GM12873 (cell line): Measurements from ENCODE around the gene POLA1.

ENCODE experiments used
- CTCF ChIP-seq: IDR thresholded peaks from 2 replicates; pipeline ENCODE4 v1.5.1; 2012; ENCODE audit warnings: low read depth, mild to moderate bottlenecking, moderate library complexity, low read length, control low read depth; ENCODE audit not compliant: insufficient read depth; ENCODE audit errors: missing control alignments

Gene POLA1

DNA sequence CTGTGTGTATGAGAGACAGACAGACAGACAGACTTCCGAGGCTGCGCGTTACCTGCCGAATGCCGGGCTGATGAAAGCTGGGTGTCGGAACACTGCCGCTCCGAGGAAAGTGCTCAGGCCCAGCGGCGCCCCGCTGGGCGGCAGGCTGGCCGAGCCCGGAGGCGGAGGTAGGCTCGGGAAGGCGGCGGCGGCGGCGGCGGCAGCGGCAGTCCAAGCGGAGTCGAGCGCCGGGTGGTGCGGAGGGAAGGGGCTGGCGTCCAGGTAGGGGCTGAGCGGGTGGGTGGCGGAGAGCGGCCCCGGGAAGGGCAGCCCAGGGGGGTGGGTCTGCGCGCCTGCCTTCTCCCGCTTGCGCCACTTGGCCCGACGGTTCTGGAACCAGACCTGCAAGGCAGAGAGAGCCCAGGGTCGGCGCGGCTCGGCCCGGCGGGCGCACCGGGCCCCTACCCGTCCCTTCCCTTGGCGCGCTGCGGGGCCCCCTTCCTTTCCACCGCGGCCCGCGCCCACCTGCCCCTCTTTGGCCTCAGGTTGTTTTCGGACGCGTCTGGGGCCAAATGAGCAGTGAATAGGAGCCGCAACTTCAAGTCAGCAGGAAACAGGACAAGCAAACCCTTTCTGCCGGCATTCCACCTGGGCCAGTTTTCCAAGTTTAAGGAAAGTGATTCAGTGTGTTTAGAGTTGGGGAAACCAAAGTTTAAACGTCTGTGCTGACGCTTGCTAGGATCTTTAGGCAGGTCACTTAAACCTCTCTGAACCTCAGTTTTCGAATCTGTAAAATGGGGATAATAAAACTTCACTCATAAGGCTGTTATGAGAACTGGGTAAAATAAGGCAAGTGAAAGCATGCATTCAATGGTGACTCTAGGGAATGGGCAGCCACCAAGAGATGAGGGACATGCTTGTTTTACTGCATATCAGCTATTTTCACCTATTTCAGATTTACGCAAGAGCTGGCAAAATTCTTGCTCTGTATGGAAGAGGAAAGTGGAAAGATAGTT is 313.6 kb downstream of the POLA1 start:
- TF ChIP-seq CTCF, result no peak

GRCh38 chrX:25009407-25009806 is 315.7 kb downstream of the POLA1 start:
- TF ChIP-seq CTCF, result no peak

DNA sequence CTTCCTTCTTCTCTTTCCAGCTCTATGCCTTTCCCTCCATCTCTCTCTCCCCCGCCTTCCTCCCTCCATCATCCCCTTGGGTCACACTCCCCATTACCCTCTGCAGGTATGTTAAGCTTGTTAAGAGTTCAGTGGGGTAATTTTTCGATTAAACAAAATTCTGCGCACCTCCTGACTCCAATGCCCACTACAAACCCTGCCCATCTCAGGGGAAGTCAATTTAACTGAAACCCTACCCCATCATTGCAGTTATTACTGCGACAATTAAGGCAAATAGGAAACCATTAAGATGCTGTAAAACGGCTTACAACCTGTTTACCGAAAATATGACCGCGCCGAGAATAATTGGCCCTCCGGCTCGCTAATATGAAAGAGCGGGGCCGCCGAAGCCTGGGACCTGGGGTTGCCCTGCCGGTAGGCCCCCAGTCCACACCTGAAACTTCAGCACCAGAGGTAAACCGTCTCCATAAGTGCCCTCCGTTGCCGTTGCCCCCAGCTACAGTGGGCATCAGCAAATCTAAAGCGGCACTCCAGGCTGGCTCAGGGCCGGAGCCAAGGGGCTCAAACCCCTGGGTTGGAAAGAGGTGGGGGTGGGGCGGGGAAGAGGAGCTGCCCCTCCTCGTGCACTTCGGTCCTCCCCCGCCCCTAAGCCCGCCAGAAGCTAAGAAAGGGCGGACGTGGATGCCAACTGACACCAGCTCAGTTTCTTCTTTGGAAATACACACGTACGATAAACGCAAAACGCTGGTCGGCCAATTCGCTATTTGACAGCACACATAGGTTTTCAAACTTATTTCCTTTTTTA is 317.3 kb downstream of the POLA1 start:
- no peak for TF ChIP-seq CTCF

DNA sequence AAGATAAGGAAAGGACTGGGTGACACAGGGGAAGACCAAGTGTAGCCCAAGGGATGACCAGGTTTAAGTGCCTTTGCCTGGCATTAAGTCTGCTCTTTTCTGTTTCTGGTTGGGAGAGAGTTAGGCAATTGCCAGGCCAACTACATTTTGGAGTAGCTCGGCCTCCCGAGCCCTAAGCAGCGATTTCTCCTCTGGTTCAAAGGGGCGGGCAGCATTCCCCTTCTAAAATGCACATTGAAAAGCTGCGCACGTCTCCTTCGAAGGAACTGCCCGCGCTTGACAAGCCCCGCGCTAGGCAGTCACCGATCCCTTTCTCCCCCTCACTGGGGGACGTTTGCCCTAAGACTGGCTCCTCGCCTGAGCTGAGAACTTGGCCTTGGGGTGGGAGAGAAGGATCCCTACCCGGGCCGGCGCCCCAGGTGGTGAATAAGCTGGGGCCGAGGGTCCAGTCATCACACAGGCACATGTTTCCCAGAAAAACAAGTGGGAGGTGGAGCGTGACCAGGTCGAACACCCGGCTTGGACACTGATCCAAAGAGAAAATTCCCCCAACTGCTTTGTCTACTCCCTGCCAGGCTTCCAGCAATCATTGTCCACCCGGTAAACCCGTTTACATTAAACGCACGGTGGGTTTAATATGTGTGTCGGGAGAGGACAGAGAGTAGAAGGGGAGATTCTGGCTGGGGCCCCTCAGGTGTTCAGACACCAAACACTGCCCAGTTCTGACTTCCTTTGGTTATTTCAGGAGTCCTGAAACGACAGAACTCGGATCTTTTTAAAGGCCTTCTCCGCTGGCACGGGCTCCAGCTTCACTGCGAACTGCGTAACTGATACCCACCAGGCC is 318.1 kb downstream of the POLA1 start:
- TF ChIP-seq CTCF, result no peak

GRCh38 chrX:25012433-25012735 is 318.7 kb downstream of the POLA1 start:
- no peak for TF ChIP-seq CTCF

DNA sequence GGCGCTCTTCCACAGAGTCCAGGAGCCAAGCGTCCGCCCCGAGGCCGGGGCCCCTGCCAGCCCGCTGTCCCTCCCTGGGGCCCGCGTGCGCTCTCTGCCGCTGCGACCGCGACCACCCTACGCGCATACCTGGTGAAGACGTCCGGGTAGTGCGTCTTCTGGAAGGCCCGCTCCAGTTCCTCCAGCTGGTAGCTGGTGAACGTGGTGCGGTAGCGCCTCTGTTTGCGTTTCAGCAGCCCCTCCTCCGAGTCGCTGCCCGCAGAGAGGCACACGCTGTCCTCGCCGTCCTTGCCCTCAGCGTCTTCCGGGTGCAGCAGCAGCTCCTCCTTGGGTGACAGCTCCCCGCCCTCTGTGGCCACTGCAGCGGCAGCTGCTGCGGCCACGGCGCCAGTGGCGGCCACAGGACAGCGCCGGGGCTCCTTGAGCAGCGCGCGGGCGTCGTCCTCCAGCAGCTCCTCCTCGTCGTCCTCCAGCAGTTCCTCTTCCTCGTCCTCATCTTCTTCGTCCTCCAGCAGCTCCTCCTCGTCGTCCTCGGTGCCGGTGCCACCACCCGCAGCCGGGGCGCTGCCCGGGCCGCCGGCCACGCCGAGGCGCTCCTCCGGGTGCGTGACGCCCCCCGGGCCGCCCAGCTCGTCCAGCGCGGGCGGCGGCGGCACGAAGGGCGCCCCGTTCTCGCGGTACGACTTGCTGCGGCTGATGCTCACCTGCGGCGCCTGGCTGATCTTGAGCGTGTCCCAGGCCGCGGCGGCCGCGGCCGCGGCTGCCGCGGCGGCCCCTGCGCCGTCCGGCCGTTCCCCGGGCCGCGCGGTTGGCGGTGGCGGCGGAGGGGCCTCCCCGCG is 319.3 kb downstream of the POLA1 start:
- TF ChIP-seq CTCF, result no peak
